Stimulated activated CD8-positive, alpha-beta memory T cell treated with anti-CD3 and anti-CD28 coated beads, Interleukin-4, amount 100 ng/mL, for 1 hour (primary cell): ENCODE measurements around the gene GPR18.

Experiments
- DNase-seq, 2 donors: peaks; one replicate each; pipeline ENCODE4 v3.0.0-alpha.2; 2020; ENCODE audit warnings: low read depth in 2 of 2, low spot score in 1 of 2

The GPR18 gene

DNA sequence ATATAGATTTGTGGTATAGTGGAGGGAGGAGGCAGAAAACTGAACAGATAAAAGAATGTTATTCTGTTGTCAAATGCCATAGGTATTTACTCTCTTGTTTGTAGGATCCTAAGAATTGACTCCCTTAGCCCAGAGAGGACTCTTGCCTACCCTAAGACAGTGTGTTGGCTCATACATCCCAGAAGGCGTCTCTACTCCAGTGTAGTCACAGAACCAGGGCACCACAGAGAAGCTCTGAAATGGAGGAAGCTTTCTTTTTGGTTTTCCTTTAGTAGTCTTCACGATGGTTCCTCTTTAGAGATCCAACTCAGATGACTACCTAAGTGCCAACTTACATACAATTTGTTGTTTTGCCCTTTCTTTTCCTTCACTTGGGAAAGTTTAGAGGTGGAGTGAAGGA lies 35.0 kb upstream of the GPR18 start:
- DNase-seq: no peak

- DNase-seq: no peak
These were observed 32.7 kb upstream of the GPR18 start for GRCh38 chr13:99290894-99291293.

- DNase-seq: no peak
These were observed 31.6 kb upstream of the GPR18 start for GRCh38 chr13:99289674-99290337.

- no peak for DNase-seq
These were observed 31.1 kb upstream of the GPR18 start for GRCh38 chr13:99289271-99289670.

DNA sequence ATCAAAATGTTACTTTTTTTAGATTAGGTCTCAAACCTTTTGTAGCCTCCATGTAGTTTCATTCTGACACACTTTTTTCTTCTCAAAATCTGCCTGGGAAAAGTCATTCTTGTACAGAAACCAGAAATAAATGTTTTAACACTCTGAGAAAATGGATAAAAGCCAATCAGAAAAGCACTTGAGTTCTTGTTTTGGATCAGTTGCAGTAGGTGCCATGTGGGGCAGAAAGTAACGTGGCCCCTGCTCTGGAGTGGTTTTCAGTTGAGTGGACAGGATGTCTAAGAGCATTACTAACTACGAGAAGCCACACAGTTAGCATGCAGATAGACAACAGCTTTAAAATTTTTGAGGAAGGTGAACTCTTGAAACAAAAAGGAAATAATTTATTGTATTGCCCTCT lies 29.9 kb upstream of the GPR18 start:
- no peak for DNase-seq

DNA sequence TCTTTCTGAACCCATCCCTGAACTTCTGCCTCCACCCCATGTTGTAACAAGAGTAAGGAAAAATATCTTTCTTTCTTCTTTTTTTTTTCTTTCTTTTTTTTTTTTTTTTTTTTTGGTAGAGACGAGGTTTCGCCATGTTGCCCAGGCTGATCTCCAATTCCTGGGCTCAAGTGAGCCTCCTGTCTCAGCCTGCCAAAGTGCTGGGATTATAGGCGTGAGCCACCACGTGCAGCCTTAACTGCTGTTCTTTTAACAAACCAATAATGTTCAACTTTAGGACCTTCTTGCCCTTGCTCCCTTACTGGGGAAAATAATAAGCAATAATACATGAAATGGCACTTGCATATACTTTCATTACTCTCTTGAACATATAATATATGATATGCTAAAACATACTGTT lies 29.4 kb upstream of the GPR18 start:
- no peak for DNase-seq

GRCh38 chr13:99285432-99286182 lies 27.4 kb upstream of the GPR18 start:
- no peak for DNase-seq

DNA sequence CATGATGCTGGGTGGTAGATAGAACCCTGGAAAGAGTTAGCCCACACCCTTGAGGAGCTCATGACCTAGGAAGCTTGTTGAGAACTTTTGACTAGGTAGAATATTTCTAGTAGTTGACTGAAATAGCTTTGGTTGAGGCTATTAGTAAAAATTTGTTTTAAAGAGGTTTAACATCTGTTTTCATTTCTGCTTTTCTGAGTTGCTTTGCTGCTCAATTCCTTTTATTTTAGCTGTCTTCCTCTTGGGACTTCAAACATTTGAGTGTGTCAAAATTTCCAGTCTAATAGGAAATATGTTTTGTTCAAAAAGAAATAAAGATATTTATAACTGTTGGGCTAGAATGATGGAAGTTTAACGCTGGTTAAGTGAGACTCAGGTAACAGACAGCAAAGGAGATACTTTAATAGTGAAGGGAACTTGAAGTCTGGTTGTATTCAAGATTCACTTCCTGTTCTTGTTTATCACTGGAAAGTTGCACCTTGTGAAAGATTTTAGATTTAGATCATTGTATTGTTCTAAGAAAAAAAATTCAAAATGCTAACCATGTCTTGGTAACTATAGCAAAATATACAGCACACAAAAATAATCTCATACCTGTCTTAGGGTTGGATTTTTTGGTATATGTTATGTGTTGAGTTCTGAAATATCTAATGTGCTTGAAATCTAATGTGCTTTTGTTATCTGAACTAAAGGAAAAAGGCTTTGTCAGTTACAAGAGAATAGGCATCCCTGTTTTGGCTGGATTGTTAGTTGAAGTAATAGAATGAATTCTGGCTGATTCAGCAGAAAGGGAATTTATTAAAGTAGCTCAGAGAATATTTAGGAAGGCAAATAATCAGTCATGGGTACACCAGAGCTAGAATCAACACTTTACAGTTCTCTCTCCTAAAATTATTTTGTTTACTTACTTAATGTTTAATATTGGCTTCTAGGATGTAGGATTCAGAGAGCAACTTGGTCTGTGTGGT lies 24.4 kb upstream of the GPR18 start:
- no peak for DNase-seq

DNA sequence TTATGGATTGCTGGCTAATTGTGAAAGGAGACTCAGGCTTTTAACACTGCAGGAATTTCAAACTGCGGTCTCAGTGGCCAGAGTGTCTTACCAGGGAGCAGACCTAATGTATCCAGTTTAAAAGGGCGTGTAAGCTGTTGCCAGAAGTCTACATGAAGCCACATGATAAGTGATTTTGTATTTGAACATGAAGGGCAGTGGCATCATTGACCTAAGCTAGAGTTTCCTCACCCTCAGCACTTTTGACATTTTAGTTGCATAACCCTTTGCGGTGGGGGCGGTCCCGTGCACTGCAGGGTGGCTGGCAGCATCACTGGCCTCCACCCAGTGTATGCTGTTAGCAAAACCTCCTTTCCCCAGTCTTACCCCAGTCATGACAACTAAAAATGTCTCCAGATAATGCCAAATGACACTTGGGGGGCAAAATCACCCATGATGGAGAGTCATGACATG lies 23.7 kb upstream of the GPR18 start:
- DNase-seq: no peak

GRCh38 chr13:99280166-99280565 lies 22.0 kb upstream of the GPR18 start:
- DNase-seq: no peak

DNA sequence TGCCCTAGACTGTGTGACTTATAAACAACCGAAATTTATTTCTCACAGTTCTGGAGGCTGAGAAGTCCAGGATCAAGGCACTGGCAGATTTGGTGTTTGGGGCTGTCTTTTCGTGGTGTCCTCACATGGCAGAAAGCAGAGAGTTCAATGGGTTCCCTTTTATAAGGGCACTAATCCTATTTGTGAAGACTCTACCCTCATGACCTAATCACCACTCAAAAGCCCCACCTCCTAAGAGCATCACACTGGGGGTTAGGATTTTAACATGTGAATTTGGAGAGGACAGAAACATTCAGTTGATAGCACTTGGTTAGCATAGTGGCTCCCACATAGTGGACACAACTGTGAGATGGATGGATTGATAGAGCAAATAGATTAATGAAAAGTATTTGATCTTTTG lies 21.5 kb upstream of the GPR18 start:
- no peak for DNase-seq

DNA sequence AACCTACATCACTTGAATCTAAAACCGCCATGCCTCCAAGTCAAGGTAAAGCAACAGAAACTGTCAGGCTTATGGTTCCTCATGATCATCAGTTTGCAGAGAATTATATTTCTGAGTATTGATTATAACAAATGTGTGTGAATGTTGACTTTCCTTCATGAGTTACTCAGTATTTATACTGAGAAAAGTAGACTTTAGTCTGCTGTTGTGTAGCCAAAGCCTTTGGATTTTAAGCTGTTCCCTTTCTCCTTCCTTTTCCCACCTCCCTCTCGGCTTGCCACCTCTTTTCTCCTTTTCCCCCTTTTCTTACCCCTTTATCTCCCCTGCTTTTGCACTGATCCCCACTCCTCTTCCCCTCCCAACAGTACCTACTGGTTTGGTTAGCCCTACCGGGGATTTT lies 20.7 kb upstream of the GPR18 start:
- DNase-seq: no peak

DNA sequence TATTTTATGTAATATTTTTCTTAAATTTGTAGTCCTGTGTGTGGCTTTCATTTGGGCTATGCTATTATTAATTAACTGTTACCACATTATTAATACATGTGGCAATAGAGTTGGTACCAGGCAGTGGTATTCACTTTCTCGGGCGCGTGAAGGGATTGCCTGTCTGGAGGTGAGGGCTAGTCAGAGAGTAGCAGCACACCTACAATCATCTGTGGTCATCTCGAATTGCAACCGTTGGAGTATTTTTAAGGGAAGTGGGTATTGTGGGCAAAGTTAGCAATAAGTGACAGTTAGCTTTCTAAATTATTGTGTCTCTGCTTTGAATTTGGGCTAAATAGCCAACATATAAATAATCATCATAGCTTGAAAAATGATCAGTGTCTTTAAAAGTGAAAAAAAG lies 20.0 kb upstream of the GPR18 start:
- DNase-seq: no peak

- DNase-seq: no peak
These were observed 19.4 kb upstream of the GPR18 start for GRCh38 chr13:99277629-99278028.

GRCh38 chr13:99276706-99277105 lies 18.5 kb upstream of the GPR18 start:
- no peak for DNase-seq

GRCh38 chr13:99275093-99275469 lies 16.9 kb upstream of the GPR18 start:
- DNase-seq: no peak

DNA sequence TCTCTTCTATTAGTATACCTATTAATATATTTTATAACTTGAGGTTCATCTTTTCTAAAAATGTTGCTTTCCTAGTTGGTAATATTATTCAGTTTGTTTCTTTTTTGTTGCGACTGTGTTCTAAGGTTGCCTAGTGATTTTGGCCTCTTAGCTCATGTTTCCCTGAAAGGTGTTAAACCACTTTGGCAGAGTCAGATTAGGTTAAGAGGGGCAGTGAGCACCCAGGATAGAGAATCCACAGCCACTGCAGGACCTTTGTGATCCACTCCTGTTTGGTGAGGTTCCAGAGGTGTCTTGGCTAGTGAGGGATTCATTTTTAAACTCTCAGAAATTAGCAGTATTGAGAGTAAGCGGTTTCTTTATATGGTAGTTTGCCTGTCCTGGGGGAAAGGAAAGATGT lies 14.9 kb upstream of the GPR18 start:
- DNase-seq: no peak

DNA sequence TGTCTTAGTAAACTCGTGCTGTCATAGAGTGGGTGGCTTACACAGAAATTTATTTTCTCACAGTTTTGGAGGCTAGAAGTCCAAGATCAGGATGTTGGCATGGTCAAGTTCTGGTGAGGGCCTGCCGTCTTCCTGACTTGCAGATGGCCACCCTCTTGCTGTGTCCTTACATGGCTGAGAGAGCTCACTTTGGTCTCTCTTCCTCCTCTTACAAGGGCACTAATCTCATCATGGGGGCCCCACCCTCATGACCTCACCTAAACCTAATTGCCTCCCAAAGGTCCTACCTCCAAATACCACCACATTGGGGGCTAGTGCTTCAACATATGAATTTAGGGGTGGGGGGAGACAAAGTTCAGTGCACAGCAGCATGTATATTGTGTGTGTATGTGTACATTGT lies 14.3 kb upstream of the GPR18 start:
- DNase-seq: no peak

GRCh38 chr13:99271249-99271648 lies 13.1 kb upstream of the GPR18 start:
- DNase-seq: no peak

- DNase-seq: no peak
These were observed 12.3 kb upstream of the GPR18 start for GRCh38 chr13:99270518-99270917.

DNA sequence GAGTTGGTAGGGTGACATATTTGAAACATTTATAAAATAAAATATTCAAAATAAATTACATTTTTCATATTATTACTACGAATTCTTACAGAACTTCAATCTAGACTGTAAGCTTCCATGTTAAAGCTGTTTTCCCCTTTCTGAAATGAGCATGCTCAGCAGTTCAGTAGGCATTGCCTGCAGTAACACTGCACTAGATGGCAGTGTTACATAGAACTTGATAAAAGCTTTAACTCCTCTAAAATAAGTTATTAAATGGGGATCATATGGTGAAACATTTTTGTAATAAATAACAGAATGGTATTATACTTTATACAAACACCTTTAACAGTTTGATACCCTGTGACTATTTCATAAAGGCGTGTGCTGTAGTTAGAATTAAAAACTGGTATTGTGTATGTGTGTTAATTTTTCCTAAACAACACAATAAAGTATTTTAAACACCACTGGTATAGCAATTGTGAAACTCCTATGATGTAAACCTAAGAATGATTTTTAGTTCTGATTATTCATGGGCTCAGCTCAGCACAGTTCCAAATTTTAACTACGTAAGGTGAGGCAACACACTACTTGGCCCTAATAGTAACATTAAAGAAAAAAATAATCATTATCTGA lies 11.6 kb upstream of the GPR18 start:
- DNase-seq: no peak
